ENCODE results near the gene DOCK2.

DNA sequence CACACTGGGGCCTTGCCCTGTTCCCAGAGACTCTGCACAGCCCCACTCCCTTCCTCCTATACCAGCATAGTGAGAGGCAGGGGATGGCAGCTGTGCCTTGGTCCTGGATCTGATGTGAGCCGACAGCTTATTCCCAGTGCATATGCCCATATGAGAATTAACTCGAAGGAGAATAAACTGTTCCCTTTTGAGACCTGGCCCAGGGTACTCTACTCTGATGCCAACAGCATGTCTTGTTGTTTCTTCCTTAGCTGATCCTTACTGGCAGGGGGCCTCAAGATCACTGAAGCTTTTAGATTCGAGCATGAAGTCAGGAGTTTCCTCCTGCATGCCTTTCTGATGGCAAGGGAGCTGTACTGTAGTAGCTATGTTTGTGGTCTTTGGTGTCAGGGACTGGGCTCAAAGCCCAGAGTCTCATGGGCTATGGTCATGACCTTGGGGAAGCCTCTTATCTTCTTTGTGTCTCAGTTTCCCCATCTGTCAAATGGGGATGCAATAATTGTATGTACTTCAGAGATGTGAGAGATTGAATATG is 57.1 kb downstream of the DOCK2 start:
- TF ChIP-seq, protein P1, sequence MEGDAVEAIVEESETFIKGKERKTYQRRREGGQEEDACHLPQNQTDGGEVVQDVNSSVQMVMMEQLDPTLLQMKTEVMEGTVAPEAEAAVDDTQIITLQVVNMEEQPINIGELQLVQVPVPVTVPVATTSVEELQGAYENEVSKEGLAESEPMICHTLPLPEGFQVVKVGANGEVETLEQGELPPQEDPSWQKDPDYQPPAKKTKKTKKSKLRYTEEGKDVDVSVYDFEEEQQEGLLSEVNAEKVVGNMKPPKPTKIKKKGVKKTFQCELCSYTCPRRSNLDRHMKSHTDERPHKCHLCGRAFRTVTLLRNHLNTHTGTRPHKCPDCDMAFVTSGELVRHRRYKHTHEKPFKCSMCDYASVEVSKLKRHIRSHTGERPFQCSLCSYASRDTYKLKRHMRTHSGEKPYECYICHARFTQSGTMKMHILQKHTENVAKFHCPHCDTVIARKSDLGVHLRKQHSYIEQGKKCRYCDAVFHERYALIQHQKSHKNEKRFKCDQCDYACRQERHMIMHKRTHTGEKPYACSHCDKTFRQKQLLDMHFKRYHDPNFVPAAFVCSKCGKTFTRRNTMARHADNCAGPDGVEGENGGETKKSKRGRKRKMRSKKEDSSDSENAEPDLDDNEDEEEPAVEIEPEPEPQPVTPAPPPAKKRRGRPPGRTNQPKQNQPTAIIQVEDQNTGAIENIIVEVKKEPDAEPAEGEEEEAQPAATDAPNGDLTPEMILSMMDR (IDR thresholded peaks at IDR 0.05; ENCODE audit: low read depth, low read length, poor library complexity, severe bottlenecking), result no peak
- no peak for TF ChIP-seq EZH2phosphoT487 (IDR thresholded peaks at IDR 0.05; ENCODE audit: borderline replicate concordance, low read length)

Data from DOHH2 (cell line).